Measurements from ENCODE around the gene SH2B3.

DNA sequence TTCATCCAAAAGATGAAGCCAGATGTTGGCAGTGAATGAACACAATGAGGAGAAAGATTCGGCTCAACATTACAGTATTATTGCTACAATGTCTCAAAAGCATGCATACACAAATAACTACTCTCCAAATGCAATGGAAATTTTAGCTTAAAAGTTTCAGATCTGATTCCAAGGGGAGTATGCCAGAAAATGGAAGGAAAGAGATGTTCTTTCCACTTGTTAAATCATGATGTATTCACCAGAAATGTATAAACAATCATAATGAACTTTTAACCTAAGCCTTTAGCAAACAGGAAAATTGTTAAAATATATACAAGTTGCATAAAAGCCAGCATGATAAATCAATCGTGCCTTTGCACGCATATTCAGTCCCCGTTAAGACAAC is 62.1 kb downstream of the SH2B3 start:
- TF ChIP-seq CTCF (IDR thresholded peaks at IDR 0.05) (no peak), POLR2AphosphoS5 (IDR thresholded peaks at IDR 0.05; ENCODE audit: insufficient read depth in 1 of 2, low read depth in 1 of 2) (no peak)

Measured in vagina (tissue), 2 donors.